Epithelial cell of esophagus (primary cell): ENCODE results near the gene RELCH.
A peak's percentile ranks its signal among the peaks of the same experiment; 100 is the strongest.

ENCODE experiments used
- DNase-seq: peaks from one replicate; pipeline ENCODE4 v3.0.0; 2010; ENCODE audit warnings: low read depth
- H3K4me3 ChIP-seq: 2 replicates; pipeline ENCODE4 v1.5.1; 2011; ENCODE audit warnings: mild to moderate bottlenecking, low read length, control low read depth
- TF ChIP-seq, protein P1 (sequence below): IDR thresholded peaks from 2 replicates; pipeline ENCODE4 v1.5.1; 2011; ENCODE audit warnings: low read depth, mild to moderate bottlenecking, low read length, control low read depth, inconsistent platforms; ENCODE audit not compliant: insufficient read depth; ENCODE audit errors: missing control alignments

The RELCH gene

DNA sequence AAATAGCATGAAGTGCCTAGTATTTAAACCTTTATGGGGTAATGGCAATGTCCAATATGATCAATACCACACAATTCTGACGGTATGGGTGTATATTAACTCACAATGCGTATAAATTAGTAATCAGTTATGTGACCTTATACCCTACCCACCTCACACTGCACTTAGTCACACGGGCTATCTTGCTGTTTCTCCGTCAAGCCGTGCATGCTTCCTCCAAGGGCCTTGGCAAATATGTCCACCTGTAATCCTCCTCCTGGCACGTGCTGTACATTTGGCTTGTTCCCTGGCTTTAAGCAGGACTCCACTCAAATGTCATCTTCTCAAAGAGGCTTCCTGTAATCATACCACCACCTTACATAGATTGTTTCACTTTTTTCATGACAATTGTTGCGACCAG, 150.3 kb downstream of the RELCH start:
- TF ChIP-seq, protein P1, sequence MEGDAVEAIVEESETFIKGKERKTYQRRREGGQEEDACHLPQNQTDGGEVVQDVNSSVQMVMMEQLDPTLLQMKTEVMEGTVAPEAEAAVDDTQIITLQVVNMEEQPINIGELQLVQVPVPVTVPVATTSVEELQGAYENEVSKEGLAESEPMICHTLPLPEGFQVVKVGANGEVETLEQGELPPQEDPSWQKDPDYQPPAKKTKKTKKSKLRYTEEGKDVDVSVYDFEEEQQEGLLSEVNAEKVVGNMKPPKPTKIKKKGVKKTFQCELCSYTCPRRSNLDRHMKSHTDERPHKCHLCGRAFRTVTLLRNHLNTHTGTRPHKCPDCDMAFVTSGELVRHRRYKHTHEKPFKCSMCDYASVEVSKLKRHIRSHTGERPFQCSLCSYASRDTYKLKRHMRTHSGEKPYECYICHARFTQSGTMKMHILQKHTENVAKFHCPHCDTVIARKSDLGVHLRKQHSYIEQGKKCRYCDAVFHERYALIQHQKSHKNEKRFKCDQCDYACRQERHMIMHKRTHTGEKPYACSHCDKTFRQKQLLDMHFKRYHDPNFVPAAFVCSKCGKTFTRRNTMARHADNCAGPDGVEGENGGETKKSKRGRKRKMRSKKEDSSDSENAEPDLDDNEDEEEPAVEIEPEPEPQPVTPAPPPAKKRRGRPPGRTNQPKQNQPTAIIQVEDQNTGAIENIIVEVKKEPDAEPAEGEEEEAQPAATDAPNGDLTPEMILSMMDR: no peak
- H3K4me3 ChIP-seq: no peak overlapping the region

DNA sequence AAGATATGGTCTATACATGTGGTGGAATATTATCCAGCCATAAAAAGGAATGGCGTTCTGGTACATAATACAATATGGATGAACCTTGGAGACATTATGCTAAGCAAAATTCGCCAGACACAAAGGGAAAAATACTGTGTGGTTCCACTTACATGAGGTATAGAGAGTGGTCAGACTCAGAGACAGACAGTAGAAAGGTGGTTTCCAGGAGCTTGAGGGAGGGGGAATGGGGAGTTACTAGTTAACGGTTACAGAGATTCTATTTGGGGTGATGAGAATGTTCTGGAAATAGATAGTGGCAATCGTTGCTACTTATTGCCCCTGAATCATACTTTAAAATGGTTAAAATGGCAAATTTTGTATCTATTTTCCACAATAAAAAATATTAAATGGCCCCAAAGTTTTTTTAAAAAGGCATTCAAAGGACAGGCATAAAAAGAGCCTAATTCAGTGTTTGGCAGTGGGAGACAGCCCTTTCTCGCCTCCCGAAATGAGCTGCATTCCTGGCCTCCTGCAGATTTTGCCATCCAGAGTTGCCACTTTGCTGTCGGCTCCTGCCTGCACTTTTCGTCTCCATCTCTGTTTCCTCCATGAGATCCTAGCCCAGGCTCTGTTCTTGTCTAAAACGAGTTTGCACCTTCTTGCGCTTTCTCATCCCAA, 151.5 kb downstream of the RELCH start:
- DNase-seq: no peak
- TF ChIP-seq, protein P1: no peak
- no peak overlapping the region for H3K4me3 ChIP-seq

More for the DNA sequence above, 150.3 kb downstream of the RELCH start:
- DNase-seq: no peak

DNA sequence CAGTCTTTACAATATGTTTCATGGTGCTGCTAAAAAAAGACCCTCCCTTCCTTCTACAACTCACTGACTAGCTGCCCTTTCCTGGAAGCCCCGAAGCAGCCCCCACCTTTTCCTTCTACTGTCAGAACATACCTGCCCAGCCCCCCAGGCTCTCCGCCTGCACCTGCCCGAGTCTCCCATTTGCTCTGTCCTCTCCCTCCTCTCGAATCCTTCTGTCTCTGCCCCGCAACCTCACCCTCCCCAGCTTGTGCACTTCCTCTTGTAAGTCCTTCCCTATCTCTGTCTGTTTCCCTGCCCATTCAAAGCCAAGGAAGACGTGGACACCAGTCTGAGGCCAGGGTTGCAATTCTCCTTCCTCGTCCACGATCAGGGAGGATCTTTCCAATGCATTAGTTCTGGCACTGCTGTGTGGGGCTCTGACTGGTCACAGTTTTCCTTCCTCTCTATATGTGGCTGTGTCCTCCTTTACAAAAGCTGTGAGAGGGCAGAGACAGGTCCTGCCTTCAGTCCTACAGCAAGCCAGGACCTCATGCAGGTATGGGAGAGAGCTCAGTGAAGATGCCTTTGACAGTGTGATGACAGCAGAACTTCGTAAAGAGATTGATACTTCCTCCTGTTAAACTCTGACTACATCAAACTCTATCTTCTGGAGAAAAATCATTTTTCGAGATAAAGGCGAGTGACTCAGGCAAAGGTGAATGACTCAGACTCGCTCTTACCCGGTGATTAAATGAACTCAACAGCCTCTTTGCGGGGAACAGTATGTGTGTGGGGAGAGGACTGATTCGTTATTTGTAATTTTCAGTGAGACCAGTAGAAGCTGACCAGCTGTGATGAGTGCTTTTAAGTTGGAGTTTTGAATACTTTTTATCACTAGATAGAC, 152.3 kb downstream of the RELCH start:
- DNase-seq: peak; percentile 81
- TF ChIP-seq, protein P1: no peak
- H3K4me3 ChIP-seq: no peak overlapping the region

DNA sequence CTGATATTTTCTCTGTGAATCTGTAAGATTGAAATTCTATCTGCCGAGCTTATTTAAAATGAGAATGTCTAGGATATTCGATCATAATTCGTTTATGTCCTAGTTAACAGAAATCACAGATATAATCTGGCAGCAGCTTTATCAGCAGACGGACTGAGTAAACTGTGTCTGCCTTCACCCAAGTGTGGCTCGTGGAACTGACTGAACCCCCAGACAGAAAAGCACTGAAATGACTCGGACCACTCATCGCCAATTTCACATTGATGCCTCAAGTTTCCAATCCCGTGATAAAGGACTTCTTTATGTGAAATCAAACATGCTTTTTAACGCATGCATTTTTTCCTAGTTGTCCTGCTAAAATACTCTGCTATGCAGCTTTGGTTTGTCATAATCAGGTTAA, 153.9 kb downstream of the RELCH start:
- no peak for DNase-seq
- TF ChIP-seq, protein P1: no peak
- H3K4me3 ChIP-seq: no peak overlapping the region

DNA sequence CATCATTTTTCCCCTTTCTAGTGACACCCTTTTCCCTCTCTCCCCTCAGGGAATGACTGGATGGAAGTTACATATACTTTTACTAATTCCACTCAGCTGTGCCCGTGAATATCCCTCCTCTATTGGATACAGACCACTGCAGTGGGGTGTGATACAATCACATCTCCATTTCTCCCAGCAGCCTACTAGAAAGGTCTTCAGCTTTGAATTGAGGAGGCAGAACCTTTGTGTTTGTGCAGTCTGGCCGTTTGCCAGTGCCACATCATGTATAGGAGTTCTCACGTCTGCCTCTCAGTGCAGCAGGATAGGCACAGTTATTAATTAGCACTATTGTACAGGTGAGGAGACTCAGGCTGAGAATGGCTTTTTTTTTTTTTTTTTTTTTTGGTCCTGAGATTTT, 154.4 kb downstream of the RELCH start:
- H3K4me3 ChIP-seq: no peak overlapping the region
- DNase-seq: peak; percentile 26
- TF ChIP-seq, protein P1: no peak

DNA sequence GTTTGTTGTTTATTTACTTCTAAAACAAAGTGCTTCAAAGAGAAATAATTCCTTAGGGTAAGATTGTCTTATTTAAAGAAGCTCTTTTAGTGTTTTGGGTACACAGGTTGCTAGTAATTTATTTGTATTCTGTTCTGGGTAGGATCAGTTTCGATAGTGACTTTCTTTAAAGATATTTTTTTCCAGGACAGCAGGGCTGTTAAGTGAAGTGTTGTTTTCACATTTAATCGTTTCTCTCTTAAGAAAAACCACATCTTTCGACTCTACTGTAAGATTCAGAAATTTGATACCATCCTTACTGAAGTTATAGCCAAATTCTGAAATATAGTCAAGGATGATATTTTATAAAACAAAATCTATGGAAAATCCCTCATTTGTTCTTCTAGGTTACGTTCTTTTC, 155.8 kb downstream of the RELCH start:
- TF ChIP-seq, protein P1: no peak
- no peak overlapping the region for H3K4me3 ChIP-seq
- DNase-seq: no peak
